GM19438 (cell line): Measurements from ENCODE around the gene EOLA1.
"Not testable (repeated sequence)": the region's sequence is repeated elsewhere in the genome, so short reads cannot be mapped to it uniquely, and the experiment has no call there.

Experiments used
- ATAC-seq: cut with Tn5 transposase; IDR thresholded peaks from one replicate; pipeline ENCODE4 v1.9.1; 2021; ENCODE audit warnings: low read depth; ENCODE audit not compliant: unreplicated experiment

Gene EOLA1

GRCh38 chrX:149585631-149586030 is 44.8 kb downstream of the EOLA1 start:
- ATAC-seq, result not testable (repeated sequence)

DNA sequence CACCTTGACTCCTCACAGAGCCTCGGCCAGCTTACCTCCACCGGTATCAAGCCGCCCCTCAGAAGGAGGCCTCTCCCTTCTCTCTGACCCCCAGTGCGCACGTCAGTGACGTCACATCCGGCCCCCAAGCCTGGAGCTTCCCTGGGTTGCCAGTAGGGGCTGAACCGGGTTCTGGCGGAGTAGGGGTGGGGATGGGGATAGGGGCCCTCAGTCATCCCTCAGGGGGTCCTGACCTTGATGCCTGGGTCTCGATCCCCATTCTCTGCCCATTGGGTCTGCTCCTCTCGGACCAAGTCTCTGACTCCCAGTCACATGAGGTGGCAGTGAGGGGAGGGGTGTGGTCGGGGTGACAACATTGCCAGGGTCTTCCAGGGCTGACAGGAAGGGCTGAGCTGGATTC is 46.5 kb downstream of the EOLA1 start, which contains the start of gene MAGEA9B:
Gene MAGEA9B, minus strand, starts transcription at position 101 of the 400 bp plus-strand sequence. CDS start 4,280 bp downstream, outside the sequence.
- ATAC-seq, result not testable (repeated sequence)

DNA sequence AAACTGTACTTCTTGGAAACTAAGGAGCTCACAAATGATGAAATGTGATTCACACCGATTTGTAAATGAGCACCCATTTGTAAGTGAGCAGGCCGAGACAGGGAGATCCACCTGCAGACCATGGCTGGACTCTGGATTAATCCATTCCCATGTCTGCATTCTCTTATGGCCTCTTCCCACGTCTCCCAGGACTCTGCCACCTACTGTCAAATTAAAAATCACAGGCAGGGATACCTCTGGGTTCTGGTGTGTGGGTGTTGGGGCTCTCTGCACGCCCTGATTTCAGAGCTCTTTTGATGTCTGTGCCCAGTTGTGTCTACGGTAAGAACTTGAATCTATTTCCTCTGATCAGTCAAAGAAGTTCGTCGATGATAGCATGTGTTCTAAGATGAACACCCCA is 50.2 kb downstream of the EOLA1 start:
- not testable (repeated sequence) for ATAC-seq

GRCh38 chrX:149595214-149595613 is 54.4 kb downstream of the EOLA1 start, which contains the start of gene HSFX2:
Gene HSFX2, minus strand, starts transcription at chrX:149595314. Its CDS starts 614 bp downstream, at chrX:149594700.
- ATAC-seq, result not testable (repeated sequence)

- not testable (repeated sequence) for ATAC-seq
These were observed 55.1 kb downstream of the EOLA1 start for GRCh38 chrX:149595943-149596342.
